Ureter (tissue), 1 donor: ENCODE measurements around the gene SUPT20HL1. TPM values are rescaled to one million over a fixed set of nuclear protein-coding genes. Genes with fewer than 3 reads are reported as not detected.

Experiments
- DNase-seq: peaks from one replicate; pipeline ENCODE4 v3.0.0-alpha.2; 2020; ENCODE audit warnings: low spot score
- total RNA-seq: library from RNA; stranded (reverse); gene quantifications from one replicate; pipeline ENCODE4 v1.2.4, GENCODE V29; 2023
- donor health status: DM: yes; HTN: yes; CAD: no.

The SUPT20HL1 gene
- total RNA-seq, 1 donor from 2014 or later, result 0.78 TPM

DNA sequence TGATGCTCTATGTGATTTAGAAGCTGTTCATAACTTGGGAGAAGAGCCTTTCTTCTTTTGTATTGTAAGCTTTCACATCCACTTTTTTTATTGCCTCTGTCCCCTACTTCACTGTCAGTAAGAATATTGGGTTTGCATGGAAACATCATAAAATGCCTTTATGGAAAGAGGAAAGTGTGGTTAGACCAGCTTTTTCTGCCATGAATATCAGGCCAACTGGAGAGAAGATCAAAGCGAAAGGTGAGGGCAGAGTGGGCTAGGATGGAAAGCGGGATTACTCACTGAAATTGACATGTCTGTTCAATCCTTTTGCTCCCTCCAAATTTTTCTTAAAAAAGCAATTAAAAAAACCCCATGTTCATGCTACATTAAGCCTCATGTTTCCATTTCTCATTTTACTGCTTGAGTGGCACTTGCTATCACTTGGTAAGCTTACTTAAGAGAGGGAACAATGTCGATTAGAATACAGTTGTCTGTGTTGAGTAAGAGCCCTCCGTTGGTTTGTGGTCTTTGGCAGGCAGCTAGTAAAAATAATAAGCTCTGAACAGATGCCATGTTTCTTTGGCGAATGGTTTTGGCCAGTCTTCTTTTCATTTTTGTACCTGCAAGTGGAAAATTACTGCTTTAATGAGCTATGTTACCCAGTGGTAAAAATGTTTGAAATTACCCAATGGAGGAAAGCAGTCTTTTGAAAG is 35.9 kb downstream of the SUPT20HL1 start:
- DNase-seq, result no peak

DNA sequence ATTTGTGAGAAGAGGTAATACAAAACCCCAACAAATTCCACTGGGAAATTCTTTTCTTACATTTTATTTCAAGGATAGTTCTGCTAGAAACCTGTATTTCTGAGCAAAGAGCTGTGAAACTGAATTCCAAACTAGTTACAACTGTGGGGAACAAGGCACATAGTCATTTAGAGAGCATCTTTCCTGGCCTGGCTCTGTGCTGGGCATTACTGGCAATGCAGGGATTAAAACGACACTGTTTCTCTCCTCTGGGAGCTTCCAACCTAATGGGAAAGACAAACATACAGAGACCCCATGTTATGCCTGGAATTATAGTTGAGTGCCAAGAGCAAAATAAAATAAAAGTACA is 36.5 kb downstream of the SUPT20HL1 start:
- DNase-seq, result no peak

DNA sequence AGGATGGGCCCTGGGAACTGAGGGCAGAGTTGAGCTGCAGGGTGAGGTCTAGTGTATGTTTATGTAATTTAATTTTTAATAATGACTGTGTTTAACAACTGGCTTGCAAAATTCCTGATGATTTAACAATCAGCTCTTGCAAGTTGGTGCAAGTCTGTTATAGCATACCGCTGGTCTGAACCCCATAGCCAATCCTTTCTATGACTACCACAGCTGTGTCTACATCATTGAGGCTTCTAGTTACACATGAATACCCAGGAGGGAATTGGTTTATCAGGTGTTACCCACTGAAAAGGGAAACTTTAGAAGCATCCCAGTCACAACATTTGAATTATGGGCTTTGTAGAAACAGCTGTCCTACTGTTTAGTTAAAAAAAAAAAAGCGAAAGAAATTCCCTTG is 38.3 kb downstream of the SUPT20HL1 start:
- DNase-seq, result no peak

DNA sequence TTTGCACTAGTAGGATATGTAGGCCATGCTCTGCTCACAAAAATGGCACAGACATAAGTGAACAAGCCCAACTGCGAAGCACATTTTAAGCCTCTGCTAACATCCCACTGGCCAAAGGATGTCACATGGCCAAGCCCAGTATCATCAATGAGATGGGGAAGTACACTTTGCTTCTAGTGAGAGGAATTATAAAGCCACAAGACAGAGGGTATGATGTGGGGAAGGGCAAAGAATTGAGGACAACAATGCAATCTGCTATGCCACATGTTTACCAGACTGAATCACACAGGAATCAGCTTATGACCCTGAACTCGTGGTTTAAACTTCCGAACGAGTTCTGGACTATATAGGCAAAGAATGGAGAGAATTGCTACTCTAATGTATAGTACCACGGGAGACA is 39.1 kb downstream of the SUPT20HL1 start:
- DNase-seq, result no peak

DNA sequence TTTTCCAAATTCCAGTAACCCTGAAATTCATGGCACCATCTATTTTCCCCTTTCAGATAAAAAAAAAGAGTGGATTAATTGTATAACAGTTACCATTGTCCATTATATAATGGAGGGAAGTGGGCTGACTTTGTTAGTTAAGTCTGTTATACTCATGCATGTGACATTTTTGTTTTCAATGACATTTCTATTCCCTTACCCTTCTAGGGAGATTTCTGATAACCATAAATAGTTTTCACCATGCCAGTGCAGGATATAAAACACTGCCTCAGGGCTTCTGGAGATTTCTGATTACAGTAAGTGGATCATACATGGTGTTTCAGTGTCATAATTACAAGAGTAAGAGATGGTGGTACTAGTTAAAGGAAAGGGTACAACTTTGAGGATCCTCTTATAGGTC is 45.5 kb downstream of the SUPT20HL1 start:
- no peak for DNase-seq

Other genes with a start within 250 kb of the SUPT20HL1 start
- gene ZFX, start 210.9 kb upstream of the SUPT20HL1 start, total RNA-seq, result 75.0 TPM
- 0.57 TPM for gene SUPT20HL2, start 46.6 kb upstream of the SUPT20HL1 start, total RNA-seq
- gene PDK3, start 104.6 kb downstream of the SUPT20HL1 start, total RNA-seq, result 22.7 TPM